Naive thymus-derived CD4-positive, alpha-beta T cell (primary cell): Measurements from ENCODE around the gene FBXO34. TPM values are rescaled to one million over a fixed set of nuclear protein-coding genes. Genes with fewer than 3 reads are reported as not detected.

Experiments used
- ATAC-seq: fragments of 150-1000 bp; cut with Tn5 transposase; 2 replicates; pipeline ENCODE4 v1.10.0; 2021; ENCODE audit warnings: mild to moderate bottlenecking, moderate library complexity
- CTCF ChIA-PET: fragments of 350-600 bp; sonication (Branson Sonifier 250); formaldehyde crosslinking; loops from one replicate; lab custom pipeline; 2021; ENCODE audit warnings: antibody characterized with exemption; lab: Charles Lee
- POLR2A ChIA-PET: fragments of 350-600 bp; sonication (Branson Sonifier 250); formaldehyde crosslinking; loops from one replicate; lab custom pipeline; 2021; ENCODE audit warnings: antibody characterized with exemption, inconsistent platforms; lab: Charles Lee
- DNase-seq, 9 donors: peaks; one replicate each; pipeline versions ENCODE4 v3.0.0 to v3.0.0-alpha.2; 2020 to 2022; ENCODE audit warnings: mixed read lengths in 1 of 9
- H3K27ac ChIP-seq: one replicate; pipeline ENCODE4 v1.7.0; 2013; ENCODE audit warnings: mild to moderate bottlenecking, low read depth, low read length, moderate library complexity
- H3K27me3 ChIP-seq, 2 donors: one replicate each; pipeline ENCODE4 v1.7.0; 2013; ENCODE audit warnings: low read length in 2 of 2, mild to moderate bottlenecking in 2 of 2, moderate library complexity in 2 of 2; ENCODE audit not compliant: control insufficient read depth in 2 of 2, insufficient read depth in 2 of 2
- H3K36me3 ChIP-seq, 3 experiments: 1 replicate in 2 of 3; 2 replicates in 1 of 3; pipeline ENCODE4 v1.7.0; 2013; ENCODE audit warnings: low read length in 3 of 3, mild to moderate bottlenecking in 3 of 3, moderate library complexity in 1 of 3; ENCODE audit not compliant: insufficient read depth in 3 of 3, control insufficient read depth in 2 of 3
- H3K4me1 ChIP-seq, 2 donors: one replicate each; pipeline ENCODE4 v1.7.0; 2013; ENCODE audit warnings: low read length in 2 of 2, mild to moderate bottlenecking in 2 of 2, moderate library complexity in 1 of 2; ENCODE audit not compliant: control insufficient read depth in 2 of 2, insufficient read depth in 2 of 2
- H3K4me3 ChIP-seq: 2 replicates; pipeline ENCODE4 v1.7.0; 2013; ENCODE audit warnings: mild to moderate bottlenecking, low read length
- H3K9me3 ChIP-seq, 3 experiments: 1 replicate in 2 of 3; 2 replicates in 1 of 3; pipeline ENCODE4 v1.7.0; 2013; ENCODE audit warnings: low read length in 3 of 3; ENCODE audit not compliant: control insufficient read depth in 2 of 3
- H3K27ac Mint-ChIP-seq, 9 donors: one replicate each; pipeline ENCODE4 v1.8.0; 2020 to 2022; ENCODE audit warnings: mixed read lengths in 9 of 9, mild to moderate bottlenecking in 8 of 9, moderate library complexity in 5 of 9, inconsistent platforms in 2 of 9
- H3K27me3 Mint-ChIP-seq, 5 donors: one replicate each; pipeline ENCODE4 v1.8.0; 2021 to 2022; ENCODE audit warnings: mixed read lengths in 5 of 5, mild to moderate bottlenecking in 1 of 5
- H3K36me3 Mint-ChIP-seq, 5 donors: one replicate each; pipeline ENCODE4 v1.8.0; 2020 to 2022; ENCODE audit warnings: mixed read lengths in 5 of 5, mild to moderate bottlenecking in 3 of 5, inconsistent platforms in 1 of 5
- H3K4me1 Mint-ChIP-seq, 7 donors: one replicate each; pipeline ENCODE4 v1.8.0; 2020 to 2022; ENCODE audit warnings: mixed read lengths in 7 of 7, mild to moderate bottlenecking in 3 of 7, inconsistent platforms in 1 of 7
- H3K4me3 Mint-ChIP-seq, 10 donors: one replicate each; pipeline ENCODE4 v1.8.0; 2020 to 2022; ENCODE audit warnings: mild to moderate bottlenecking in 10 of 10, mixed read lengths in 10 of 10, moderate library complexity in 6 of 10, inconsistent platforms in 2 of 10
- H3K9me3 Mint-ChIP-seq, 11 donors: one replicate each; pipeline ENCODE4 v1.8.0; 2020 to 2022; ENCODE audit warnings: mixed read lengths in 11 of 11, mild to moderate bottlenecking in 4 of 11, inconsistent platforms in 1 of 11, moderate library complexity in 1 of 11
- intact Hi-C, 2 donors: fragments of 100-400 bp; cut with micrococcal nuclease; formaldehyde crosslinking; loops; one replicate each; pipeline ENCODE4 v1.15.1; 2023
- polyA plus RNA-seq, 2 donors: library from polyadenylated mRNA; unstranded; fragments of 300-500 nt; fragmentation: Illumina TruSeq; gene quantifications; one replicate each; pipeline ENCODE4 v1.2.3, GENCODE V29; 2021
- total RNA-seq, 6 experiments: library from RNA in 5 of 6; stranded (reverse) in 5 of 6; gene quantifications; 1 replicate in 5 of 6; 2 replicates in 1 of 6; pipeline ENCODE4 v1.2.3 and lab custom pipeline; 2021 to 2026

FBXO34 gene
- total and polyA plus RNA-seq, 7 experiments from 2014 or later: 22.0 to 42.1 (median 25.8) TPM

DNA sequence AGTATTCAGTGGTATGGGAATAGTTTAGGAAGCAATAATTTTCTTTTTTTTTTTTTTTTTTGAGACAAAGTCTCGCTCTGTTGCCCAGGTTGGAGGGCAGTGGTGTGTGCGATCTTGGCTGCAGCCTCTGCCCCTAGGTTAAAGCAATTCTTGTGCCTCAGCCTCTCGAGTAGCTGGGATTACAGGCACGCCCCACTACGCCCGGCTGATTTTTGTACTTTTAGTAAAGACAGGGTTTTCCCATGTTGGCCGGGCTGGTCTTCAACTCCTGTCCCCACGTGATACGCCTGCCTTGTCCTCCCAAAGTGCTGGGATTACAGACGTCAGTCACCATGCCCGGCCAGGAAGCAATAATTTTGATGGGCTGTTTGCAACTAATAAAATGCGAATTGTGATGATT lies 78.3 kb downstream of the FBXO34 start:
- ATAC-seq (no peak), DNase-seq (no peak)
- Mint-ChIP-seq H3K9me3 (no peaks in the 10 kb centered on the region), H3K4me3 (peak overlapping the region in 1 of 10 donors; percentile 58), H3K36me3 (peaks cover 0 to 15% (median 11%) of the 10 kb centered on the region in 5 donors), H3K4me1 (peaks cover 26 to 59% (median 53%) of the 10 kb centered on the region in 7 donors), H3K27ac (peak overlapping the region in 4 of 9 donors; percentile 12 to 60 (median 49)), H3K27me3 (no peaks in the 10 kb centered on the region)
- ChIA-PET POLR2A (interaction anchor here (1.2 to 1.6 kb wide), 2 partner anchors 10 to 12 kb away, joined by 4 to 5 read pairs; no protein-coding TSS in a partner anchor), CTCF (interaction anchor here (0.6 to 1.7 kb wide), 3 partner anchors 22 to 158 kb away, joined by 3 to 5 read pairs (median 3); partner anchors contain the start of gene DLGAP5)
- Histone ChIP-seq H3K4me3 (no peak overlapping the region), H3K27ac (no peak overlapping the region), H3K4me1 (peaks cover 5 to 13% of the 10 kb centered on the region in 2 donors), H3K36me3 (peaks cover 0 to 23% (median 0%) of the 10 kb centered on the region in 3 experiments), H3K9me3 (no peaks in the 10 kb centered on the region), H3K27me3 (no peaks in the 10 kb centered on the region)
- intact Hi-C loops: no loop called here

DNA sequence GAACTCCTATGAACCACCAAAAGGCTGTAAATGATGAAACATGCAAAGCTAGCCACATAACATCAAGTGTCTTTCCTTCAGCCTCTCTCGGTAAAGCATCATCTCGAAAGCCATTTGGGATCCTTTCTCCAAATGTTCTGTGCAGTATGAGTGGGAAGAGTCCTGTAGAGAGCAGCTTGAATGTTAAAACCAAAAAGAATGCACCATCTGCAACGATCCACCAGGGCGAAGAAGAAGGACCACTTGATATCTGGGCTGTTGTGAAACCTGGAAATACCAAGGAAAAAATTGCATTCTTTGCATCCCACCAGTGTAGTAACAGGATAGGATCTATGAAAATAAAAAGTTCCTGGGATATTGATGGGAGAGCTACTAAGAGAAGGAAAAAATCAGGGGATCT lies 79.2 kb downstream of the FBXO34 start:
- Histone ChIP-seq H3K36me3 (peaks cover 0 to 23% (median 0%) of the 10 kb centered on the region in 3 experiments), H3K4me1 (peaks cover 5 to 13% of the 10 kb centered on the region in 2 donors), H3K9me3 (no peaks in the 10 kb centered on the region), H3K27me3 (no peaks in the 10 kb centered on the region), H3K4me3 (no peak overlapping the region), H3K27ac (no peak overlapping the region)
- Mint-ChIP-seq H3K27me3 (no peaks in the 10 kb centered on the region), H3K9me3 (no peaks in the 10 kb centered on the region), H3K36me3 (peaks cover 0 to 13% (median 7%) of the 10 kb centered on the region in 5 donors), H3K27ac (peak overlapping the region in 6 of 9 donors; percentile 29 to 84 (median 68)), H3K4me3 (no peak overlapping the region), H3K4me1 (peaks cover 22 to 57% (median 48%) of the 10 kb centered on the region in 7 donors)
- DNase-seq (no peak), ATAC-seq (no peak)
- ChIA-PET POLR2A (interaction anchor here (0.6 to 1.6 kb wide), 3 partner anchors 9 to 299 kb away, joined by 3 to 5 read pairs (median 4); no protein-coding TSS in a partner anchor), CTCF (interaction anchor here (0.8 to 1.7 kb wide), 4 partner anchors 13 to 76 kb away, joined by 3 to 5 read pairs (median 3); no protein-coding TSS in a partner anchor)
- intact Hi-C loops: loop anchor here in 1 of 2 donors (10.0 kb wide), 3 partner anchors 296 to 786 kb away; partner anchors contain the start of genes MAPK1IP1L, SAMD4A, SOCS4 and WDHD1

DNA sequence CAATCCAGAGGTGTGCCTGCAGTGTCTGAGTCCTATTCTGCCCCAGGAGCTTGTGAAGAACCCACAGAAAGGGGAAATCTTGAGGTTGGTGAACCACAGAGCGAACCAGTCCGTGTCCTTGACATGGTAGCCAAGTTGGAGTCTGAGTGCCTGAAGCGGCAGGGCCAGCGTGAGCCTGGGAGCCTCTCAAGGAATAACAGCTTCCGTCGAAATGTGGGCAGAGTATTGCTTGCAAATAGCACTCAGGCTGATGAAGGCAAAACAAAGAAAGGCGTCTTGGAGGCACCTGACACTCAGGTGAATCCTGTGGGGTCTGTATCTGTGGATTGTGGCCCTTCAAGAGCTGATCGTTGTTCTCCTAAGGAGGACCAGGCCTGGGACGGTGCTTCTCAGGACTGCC lies 79.9 kb downstream of the FBXO34 start:
- no peak overlapping the region for H3K27ac ChIP-seq
- Mint-ChIP-seq H3K4me3 (no peak overlapping the region), H3K36me3 (peaks cover 0 to 13% (median 7%) of the 10 kb centered on the region in 5 donors), H3K27me3 (no peaks in the 10 kb centered on the region), H3K4me1 (peaks cover 17 to 54% (median 44%) of the 10 kb centered on the region in 7 donors), H3K27ac (peak overlapping the region in 7 of 9 donors; percentile 33 to 96 (median 73)), H3K9me3 (no peaks in the 10 kb centered on the region)
- no peaks in the 10 kb centered on the region for H3K9me3 ChIP-seq
- peaks cover 5 to 13% of the 10 kb centered on the region in 2 donors for H3K4me1 ChIP-seq
- peaks cover 0 to 23% (median 0%) of the 10 kb centered on the region in 3 experiments for H3K36me3 ChIP-seq
- ATAC-seq (no peak), DNase-seq (no peak)
- CTCF ChIA-PET: interaction anchor here (0.8 to 6.1 kb wide), 6 partner anchors 14 to 106 kb away, joined by 3 to 77 read pairs (median 3); partner anchors contain the start of gene FBXO34
- intact Hi-C loops: loop anchor here in 1 of 2 donors (10.0 kb wide), 3 partner anchors 296 to 786 kb away; partner anchors contain the start of genes MAPK1IP1L, SAMD4A, SOCS4 and WDHD1
- H3K27me3 ChIP-seq: no peaks in the 10 kb centered on the region
- H3K4me3 ChIP-seq: no peak overlapping the region
- POLR2A ChIA-PET: interaction anchor here (1.6 kb wide), 1 partner anchor 13 kb away, joined by 4 read pairs; no protein-coding TSS in a partner anchor

DNA sequence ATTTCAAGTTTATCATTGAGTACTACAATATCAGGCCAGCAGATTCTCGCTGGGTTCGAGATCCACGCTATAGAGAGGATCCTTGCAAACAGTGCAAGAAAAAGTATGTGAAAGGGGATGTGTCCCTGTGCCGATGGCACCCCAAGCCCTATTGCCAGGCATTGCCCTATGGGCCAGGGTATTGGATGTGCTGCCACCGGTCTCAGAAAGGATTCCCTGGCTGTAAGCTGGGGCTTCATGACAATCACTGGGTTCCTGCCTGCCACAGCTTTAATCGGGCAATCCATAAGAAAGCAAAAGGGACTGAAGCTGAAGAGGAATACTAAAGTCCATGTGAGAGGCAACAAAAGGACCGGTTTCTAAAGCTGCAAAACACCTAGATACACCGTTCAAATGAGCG lies 81.0 kb downstream of the FBXO34 start:
- Mint-ChIP-seq H3K4me1 (peaks cover 13 to 49% (median 42%) of the 10 kb centered on the region in 7 donors), H3K4me3 (no peak overlapping the region), H3K36me3 (peaks cover 0 to 15% (median 7%) of the 10 kb centered on the region in 5 donors), H3K27ac (peak overlapping the region in 6 of 9 donors; percentile 50 to 96 (median 76)), H3K9me3 (no peaks in the 10 kb centered on the region), H3K27me3 (no peaks in the 10 kb centered on the region)
- Histone ChIP-seq H3K4me1 (peaks cover 5 to 13% of the 10 kb centered on the region in 2 donors), H3K36me3 (peaks cover 0 to 23% (median 0%) of the 10 kb centered on the region in 3 experiments), H3K4me3 (no peak overlapping the region), H3K27ac (no peak overlapping the region), H3K27me3 (no peaks in the 10 kb centered on the region), H3K9me3 (no peaks in the 10 kb centered on the region)
- DNase-seq (no peak), ATAC-seq (no peak)
- POLR2A ChIA-PET: no interaction called here
- intact Hi-C loops: loop anchor here in 1 of 2 donors (10.0 kb wide), 3 partner anchors 297 to 787 kb away; partner anchors contain the start of genes MAPK1IP1L, SAMD4A, SOCS4 and WDHD1
- CTCF ChIA-PET: interaction anchor here (1.2 to 6.1 kb wide), 2 partner anchors 81 to 107 kb away, joined by 3 to 77 read pairs; partner anchors contain the start of gene FBXO34

DNA sequence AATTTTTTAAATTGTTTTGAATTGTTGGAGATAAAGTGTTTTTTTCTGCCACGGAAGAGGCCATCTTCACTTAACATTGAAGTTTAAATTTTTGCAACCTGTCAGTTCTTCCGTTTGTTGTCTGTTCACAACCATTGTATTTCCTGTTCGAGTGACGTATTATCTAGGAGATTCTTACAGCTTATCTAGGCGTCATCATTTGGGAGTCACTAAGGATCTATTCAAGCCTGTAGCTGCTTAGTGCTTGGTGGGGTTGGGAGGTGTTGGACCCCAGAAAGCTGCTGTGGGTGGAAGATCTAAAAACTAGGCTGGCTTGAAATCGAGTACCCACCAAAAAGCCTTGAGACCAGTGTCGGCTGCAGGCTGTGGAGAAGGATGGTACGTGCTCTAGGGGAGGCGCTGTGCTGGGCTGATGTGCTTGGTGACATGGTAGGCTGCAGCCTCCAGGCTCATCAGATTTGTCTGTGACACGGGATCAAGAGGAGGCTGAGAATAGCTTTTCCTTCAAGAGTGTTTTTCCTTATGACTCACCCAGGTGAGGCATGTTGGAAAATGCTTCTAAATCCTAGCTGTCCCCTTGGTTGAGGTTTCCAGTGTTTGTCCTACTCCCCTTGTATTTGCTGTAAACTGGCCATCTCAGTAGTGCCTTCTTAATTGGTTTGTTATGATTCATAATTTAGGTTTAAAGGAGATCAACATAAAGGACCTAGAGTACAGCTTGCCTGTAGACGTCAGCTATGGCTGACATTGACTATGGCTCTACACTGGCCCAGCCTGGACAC lies 82.7 kb downstream of the FBXO34 start:
- Mint-ChIP-seq H3K27me3 (no peaks in the 10 kb centered on the region), H3K4me1 (peaks cover 8 to 35% (median 27%) of the 10 kb centered on the region in 7 donors), H3K27ac (peak overlapping the region; percentile 72 to 96 (median 95)), H3K9me3 (no peaks in the 10 kb centered on the region), H3K4me3 (peak overlapping the region in 9 of 10 donors; percentile 25 to 85 (median 74)), H3K36me3 (peaks cover 0 to 16% (median 7%) of the 10 kb centered on the region in 5 donors)
- ChIA-PET POLR2A (interaction anchor here (0.5 to 3.6 kb wide), 9 partner anchors 11 to 303 kb away, joined by 3 to 28 read pairs (median 4); partner anchors contain the start of genes FBXO34 and MAPK1IP1L), CTCF (interaction anchor here (0.5 to 6.1 kb wide), 33 partner anchors 7 to 1111 kb away, joined by 3 to 77 read pairs (median 4); partner anchors contain the start of gene FBXO34)
- Histone ChIP-seq H3K36me3 (peaks cover 0 to 23% (median 0%) of the 10 kb centered on the region in 3 experiments), H3K27ac (peak overlapping the region; percentile 66), H3K27me3 (no peaks in the 10 kb centered on the region), H3K4me1 (peaks cover 2 to 9% of the 10 kb centered on the region in 2 donors), H3K9me3 (no peaks in the 10 kb centered on the region), H3K4me3 (peak overlapping the region; percentile 12)
- peak in 7 of 9 donors; percentile 29 to 54 (median 49) for DNase-seq
- peak; percentile 47 for ATAC-seq
- intact Hi-C loops: loop anchor here (1.0 to 10.0 kb wide), 15 partner anchors 17 to 789 kb away; partner anchors contain the start of genes FBXO34 (in 2 of the 2), DLGAP5 (in 1 of the 2), MAPK1IP1L (in 1 of the 2) and SAMD4A (in 1 of the 2)
